SHP77 (cell line): Measurements from ENCODE around the gene PLK2.
A peak's percentile ranks its signal among the peaks of the same experiment; 100 is the strongest.

Experiments used
- DNase-seq, 2 experiments: peaks; one replicate each; lab custom pipeline; 2025; lab: John Stamatoyannopoulos, UW

Gene PLK2

DNA sequence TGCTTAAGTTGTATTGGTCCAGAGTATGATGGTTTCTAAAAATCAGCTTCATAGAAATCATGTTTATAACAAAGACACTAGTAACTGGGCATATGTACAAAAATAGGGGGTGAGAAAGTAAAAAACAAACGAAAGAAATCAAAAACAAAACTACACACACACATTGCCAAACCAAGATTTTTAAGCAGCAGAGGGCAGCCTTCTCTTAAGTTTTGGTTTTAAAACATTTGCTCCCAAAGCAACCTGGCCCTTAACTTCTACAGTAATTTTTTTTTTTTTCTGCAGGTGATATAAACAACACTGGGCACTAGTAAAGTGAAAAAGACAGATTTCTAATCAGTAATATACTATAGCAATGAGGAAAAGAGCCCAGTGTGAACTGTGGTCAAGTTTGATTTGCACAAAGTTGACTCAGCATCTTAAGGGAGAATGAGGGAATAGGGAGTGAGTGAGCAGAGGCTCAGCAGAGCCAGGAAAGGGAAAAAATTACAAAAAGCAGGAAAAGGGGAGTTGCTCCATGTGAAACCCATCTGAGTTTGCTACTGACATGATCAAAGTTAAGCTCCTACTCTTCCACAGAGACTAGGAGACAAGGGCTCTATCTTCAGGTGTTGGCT, 18.0 kb upstream of the PLK2 start:
- peak in 1 of 2 experiments; percentile 13 for DNase-seq

GRCh38 chr5:58475404-58475803, 15.5 kb upstream of the PLK2 start:
- DNase-seq = no peak

DNA sequence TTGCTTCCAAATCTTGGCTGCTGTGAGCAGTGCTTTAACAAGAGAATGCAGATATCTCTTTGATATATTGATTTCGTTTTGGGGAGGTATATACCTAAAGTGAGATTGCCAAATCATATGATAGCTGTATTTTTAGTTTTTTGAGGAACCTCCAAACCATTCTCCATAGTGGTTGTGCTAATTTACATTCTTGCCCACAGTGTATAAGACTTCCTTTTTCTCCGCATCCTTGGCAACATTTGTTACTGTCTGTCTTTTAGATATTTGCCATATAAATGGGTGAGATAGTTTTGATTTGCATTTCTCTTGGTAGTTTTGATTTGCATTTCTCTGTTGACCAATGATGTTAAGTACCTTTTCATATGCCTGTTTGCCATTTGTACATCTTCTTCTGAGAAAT, 10.0 kb upstream of the PLK2 start:
- no peak for DNase-seq

- peak in 1 of 2 experiments; percentile 8 for DNase-seq
These were observed 7.1 kb upstream of the PLK2 start for GRCh38 chr5:58466939-58467338.

DNA sequence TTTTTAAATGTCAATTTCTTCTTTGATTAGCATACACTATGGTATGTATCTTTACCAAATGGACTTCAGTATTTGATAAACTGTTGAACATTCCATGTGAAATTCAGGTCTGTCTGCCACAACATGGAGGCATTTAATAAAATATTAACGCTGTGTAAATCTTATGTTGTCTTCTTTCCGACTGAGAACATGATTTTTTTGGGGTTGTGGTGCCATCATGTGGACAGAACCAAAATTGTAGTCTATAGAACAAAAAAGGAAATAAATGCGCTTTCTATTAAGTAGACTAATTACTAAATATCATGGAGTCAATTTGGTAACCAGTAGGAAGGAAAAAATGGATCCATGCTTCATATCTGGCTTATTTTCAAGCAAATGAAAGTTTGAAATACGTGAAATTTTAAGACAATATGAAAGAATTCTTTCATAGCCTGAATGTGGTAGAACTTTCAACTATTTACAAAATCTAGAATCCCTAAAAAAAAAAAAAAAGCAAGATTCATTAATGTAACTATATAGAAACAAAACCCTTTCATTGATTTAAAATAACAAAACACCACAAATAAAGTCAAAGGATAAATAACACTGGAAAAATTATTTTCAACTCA, 2.8 kb upstream of the PLK2 start:
- peak; percentile 14 to 52 for DNase-seq

GRCh38 chr5:58462154-58462553, 2.3 kb upstream of the PLK2 start:
- peak; percentile 20 to 55 for DNase-seq

DNA sequence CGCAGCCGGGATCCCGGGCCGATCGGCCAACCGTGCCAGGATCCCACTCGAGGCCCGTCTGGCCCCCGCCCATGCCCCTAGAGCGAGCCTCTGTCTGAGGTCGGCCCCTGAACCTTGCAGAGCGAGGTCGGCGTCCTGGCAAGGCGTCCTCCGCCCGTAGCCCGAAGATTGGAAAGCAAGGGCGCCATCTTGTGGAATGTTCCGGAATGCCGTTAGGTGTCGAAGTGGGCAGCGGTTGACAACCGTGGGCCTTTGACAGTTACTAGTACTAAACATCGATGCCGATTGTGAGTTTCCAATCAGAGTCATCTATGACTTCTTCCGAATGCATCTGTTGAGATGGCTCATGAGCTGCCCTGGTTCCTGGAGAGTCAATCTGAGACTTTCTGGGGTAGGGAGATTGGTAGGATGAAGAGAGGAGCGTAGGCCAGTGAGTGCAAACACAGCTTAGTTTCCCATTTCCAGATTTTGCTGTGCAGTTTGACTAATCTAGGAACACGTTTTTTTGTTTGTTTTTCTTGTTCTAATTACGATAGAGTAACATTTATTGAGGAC, 923 bp upstream of the PLK2 start:
- DNase-seq = peak; percentile 79 to 87

DNA sequence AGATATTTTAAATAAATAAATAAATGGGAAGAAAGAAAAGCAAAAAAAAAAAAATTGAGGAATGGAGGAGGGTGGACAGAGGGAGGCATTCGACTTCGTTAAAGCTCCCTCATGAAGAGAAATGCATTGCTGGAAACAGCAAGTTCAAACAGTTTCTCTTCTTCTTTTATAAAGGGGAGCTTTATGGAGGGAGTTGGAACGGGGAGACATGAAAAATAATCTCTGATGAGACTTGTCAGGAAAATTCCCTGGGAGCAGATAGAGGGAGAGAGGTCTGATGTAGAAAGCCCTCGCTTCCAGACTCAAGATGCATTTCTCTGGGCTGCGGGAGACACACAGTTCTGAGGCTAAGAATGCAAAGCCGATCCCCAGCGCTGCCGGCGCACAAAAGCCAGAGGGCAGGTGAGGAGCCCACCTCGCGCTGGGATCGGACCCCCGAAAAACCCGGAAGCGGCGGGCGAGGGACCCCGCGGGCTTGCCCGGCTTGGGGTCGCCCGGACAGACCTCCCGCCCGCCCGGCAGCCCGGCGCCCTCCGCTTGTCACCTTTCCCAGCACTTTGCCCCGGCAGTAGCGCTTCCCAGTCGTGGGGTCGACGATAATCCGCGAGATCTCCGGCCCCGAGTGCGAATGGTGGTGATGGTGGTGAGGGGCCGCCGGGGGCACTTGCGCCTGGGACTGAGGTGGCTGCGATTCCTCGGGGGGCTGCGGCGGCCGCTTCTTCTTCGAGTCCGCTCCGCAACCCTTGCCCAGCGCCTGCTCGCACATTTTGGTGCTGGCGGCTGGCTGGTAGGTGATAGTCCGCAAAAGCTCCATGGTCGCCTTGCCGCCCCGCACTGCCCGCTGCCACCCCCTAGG, 512 bp downstream of the PLK2 start:
- DNase-seq = peak; percentile 4 to 65

DNA sequence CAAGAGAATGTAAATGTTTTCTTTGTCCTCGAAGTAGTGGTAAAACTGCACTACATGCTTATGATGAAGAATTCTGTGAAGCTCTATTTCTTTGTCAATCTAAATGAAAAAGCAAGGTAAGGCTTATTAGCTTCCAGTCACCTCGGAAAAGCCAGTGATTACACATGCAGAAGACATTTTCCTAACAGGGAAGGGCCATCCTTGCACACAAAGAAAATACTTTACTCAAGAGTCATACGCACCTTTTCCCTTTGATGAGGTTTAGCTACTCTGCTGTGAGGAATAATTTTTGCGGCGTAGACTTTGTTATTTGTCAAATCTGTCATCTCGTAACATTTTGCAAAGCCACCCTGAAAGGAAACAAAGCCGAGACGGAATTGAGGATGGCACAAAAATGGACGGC, 1.1 kb downstream of the PLK2 start:
- DNase-seq = no peak

- DNase-seq = no peak
These were observed 1.6 kb downstream of the PLK2 start for GRCh38 chr5:58458141-58458742.

- no peak for DNase-seq
These were observed 2.8 kb downstream of the PLK2 start for GRCh38 chr5:58457050-58457449.

- DNase-seq = no peak
These were observed 3.4 kb downstream of the PLK2 start for GRCh38 chr5:58456486-58456885.

- no peak for DNase-seq
These were observed 3.9 kb downstream of the PLK2 start for GRCh38 chr5:58456026-58456425.

- DNase-seq = no peak
These were observed 4.4 kb downstream of the PLK2 start for GRCh38 chr5:58455480-58455879.

DNA sequence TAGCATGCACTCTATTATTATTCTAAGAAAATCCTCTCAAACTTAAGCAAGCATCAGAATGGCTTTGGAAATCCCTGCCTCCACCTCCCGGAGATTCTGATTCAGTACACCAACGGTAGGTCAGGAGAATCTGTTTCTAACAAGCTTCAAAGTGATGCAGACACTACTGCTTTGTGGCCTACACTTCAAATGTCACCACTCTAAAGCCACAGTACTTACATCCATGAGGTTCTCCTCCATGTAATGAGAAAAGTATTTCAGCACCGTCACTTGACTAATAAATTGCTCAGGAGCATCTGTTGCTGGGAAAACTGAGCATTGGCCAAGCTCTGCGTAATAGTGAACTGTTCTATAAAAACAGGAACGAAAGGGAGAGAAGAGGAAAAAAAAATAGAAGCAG, 4.8 kb downstream of the PLK2 start:
- DNase-seq = no peak

- DNase-seq = no peak
These were observed 5.9 kb downstream of the PLK2 start for GRCh38 chr5:58454025-58454424.

DNA sequence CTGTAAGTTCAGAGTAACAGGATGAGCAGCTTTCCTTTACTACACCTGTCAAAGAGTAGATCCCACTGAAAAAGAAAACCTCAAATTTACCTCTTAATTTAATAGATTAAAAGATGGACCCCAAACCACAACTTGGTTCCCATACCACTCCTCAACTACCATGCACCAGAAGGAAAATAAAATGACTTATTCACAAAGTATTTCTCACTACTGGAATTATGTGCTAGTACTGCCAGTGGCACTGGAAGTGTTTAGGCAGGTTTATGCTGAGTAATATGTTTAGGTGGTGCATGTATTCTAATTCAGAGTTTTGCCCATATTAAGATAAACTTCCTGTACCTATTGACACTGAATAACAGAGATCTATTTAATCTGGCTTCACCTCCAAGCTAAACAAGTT, 6.6 kb downstream of the PLK2 start:
- DNase-seq = no peak

- no peak for DNase-seq
These were observed 7.2 kb downstream of the PLK2 start for GRCh38 chr5:58452566-58453258.

- DNase-seq = no peak
These were observed 7.9 kb downstream of the PLK2 start for GRCh38 chr5:58451732-58452565.

DNA sequence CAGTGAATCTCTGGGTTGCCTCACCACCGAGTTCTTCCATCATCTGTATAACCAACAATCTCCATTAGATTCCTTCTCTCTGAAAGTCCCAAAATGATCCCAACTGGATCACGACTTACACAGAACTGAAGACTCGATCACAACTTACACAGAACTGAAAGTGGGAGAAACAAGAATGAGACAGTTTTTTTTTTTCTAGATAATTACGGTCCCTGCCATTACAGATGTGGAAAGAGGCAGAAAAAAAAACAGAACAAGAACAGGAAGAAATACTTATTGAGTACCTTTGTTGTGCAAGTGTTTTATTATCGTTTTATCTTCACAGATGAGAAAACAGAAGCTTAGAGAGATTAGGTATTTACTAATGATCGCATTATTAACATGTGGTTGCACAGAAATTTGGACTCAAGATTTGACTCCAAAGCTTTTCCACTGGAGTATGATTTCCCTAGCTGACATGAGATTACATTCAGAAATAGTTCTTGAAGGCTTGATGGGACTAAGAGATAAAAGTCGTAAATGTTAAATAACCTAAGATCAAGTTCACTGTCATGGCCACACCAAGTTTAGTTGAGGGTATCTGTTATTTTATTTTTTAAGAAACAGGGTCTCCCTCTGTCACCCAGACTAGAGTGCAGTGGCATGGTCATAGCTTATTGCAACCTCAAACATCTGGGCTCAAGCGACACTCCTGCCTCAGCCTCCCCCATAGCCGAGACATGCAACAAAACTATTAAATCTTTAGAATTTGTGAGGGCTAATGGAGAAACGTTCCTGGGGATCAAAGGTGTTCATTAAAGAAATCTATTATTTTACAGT, 8.9 kb downstream of the PLK2 start:
- no peak for DNase-seq
